NCI-H2196 (cell line): ENCODE data around the gene STAC3.

Source experiments
- DNase-seq: peaks from one replicate; lab custom pipeline; 2025; ENCODE audit not compliant: unreplicated experiment; lab: John Stamatoyannopoulos, UW

Gene STAC3

GRCh38 chr12:57236201-57236924 is 14.6 kb downstream of the STAC3 start:
- DNase-seq = no peak

- no peak for DNase-seq
These were observed 15.3 kb downstream of the STAC3 start for GRCh38 chr12:57235728-57236131.

- DNase-seq = no peak
These were observed 15.8 kb downstream of the STAC3 start for GRCh38 chr12:57235017-57235727.

- no peak for DNase-seq
These were observed 16.4 kb downstream of the STAC3 start for GRCh38 chr12:57234571-57235016.

- no peak for DNase-seq
These were observed 16.8 kb downstream of the STAC3 start for GRCh38 chr12:57234233-57234570.

- DNase-seq = no peak
These were observed 17.4 kb downstream of the STAC3 start for GRCh38 chr12:57233357-57234232.

- no peak for DNase-seq
These were observed 18.7 kb downstream of the STAC3 start for GRCh38 chr12:57232156-57232756.

GRCh38 chr12:57231276-57232021 is 19.5 kb downstream of the STAC3 start:
- DNase-seq = no peak

- no peak for DNase-seq
These were observed 20.4 kb downstream of the STAC3 start for GRCh38 chr12:57230381-57231155.

- peak; percentile 95 for DNase-seq
These were observed 21.2 kb downstream of the STAC3 start, which contains the start of gene SHMT2 for GRCh38 chr12:57229634-57230380. SHMT2 (plus strand) TSS chr12:57229711; CDS start chr12:57229779, 68 bp downstream.

- DNase-seq = no peak
These were observed 21.8 kb downstream of the STAC3 start for GRCh38 chr12:57229046-57229633.

GRCh38 chr12:57227315-57228115 is 23.5 kb downstream of the STAC3 start:
- peak; percentile 16 for DNase-seq

- no peak for DNase-seq
These were observed 24.2 kb downstream of the STAC3 start for GRCh38 chr12:57226588-57227314.

- DNase-seq = no peak
These were observed 25.2 kb downstream of the STAC3 start for GRCh38 chr12:57225680-57226210.

- peak; percentile 44 for DNase-seq
These were observed 25.9 kb downstream of the STAC3 start for GRCh38 chr12:57224973-57225679.

GRCh38 chr12:57224278-57224972 is 26.6 kb downstream of the STAC3 start:
- no peak for DNase-seq
